Esophagus squamous epithelium (tissue), 4 donors: ENCODE measurements around the gene FANCD2.

Experiments
- CTCF ChIP-seq, 6 experiments: fragments of 450-650 bp in 4 of 6; fragments of 200-600 bp in 2 of 6; sonication (generic) in 2 of 6; IDR thresholded peaks; one replicate each; pipeline ENCODE4 v1.5.1; 2016 to 2019; ENCODE audit warnings: antibody characterized with exemption in 6 of 6, mild to moderate bottlenecking in 4 of 6, moderate library complexity in 4 of 6
- POLR2A ChIP-seq, 4 donors: fragments of 450-650 bp; IDR thresholded peaks; one replicate each; pipeline ENCODE4 v1.6.1; 2017; ENCODE audit warnings: antibody characterized with exemption in 4 of 4, mild to moderate bottlenecking in 4 of 4, moderate library complexity in 3 of 4

- no peak for TF ChIP-seq POLR2A (IDR thresholded peaks at IDR 0.05)
- no peak for TF ChIP-seq CTCF (IDR thresholded peaks at IDR 0.05)
These were observed 72.8 kb downstream of the FANCD2 start for GRCh38 chr3:10099041-10099440.
